GM18873 (cell line): ENCODE data around the gene STPG4.

Experiments
- ATAC-seq: cut with Tn5 transposase; IDR thresholded peaks from one replicate; pipeline ENCODE4 v1.9.1; 2021; ENCODE audit warnings: mild to moderate bottlenecking, moderate library complexity, moderate number of reproducible peaks; ENCODE audit not compliant: unreplicated experiment, low FRiP score

Gene STPG4

DNA sequence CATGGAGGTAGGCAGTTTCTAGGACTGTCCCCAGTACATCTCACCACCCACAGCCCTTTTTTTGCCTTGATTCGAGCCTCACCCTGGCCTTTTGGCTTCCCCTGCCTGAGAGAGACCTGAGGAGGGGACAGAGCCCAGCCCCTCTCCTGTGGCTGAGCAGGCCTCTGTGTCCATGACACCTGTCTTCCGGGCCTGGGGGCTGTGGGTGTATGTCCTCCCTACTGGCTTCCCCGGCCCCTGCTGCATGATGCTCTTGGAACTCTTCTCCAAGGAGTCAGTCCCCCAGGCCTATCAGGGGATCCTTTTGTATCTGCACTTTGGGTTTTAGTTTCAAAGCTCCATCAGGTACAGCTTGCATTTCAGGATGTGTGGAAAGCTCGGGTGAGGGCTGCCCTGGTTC is 80.4 kb downstream of the STPG4 start:
- no peak for ATAC-seq

DNA sequence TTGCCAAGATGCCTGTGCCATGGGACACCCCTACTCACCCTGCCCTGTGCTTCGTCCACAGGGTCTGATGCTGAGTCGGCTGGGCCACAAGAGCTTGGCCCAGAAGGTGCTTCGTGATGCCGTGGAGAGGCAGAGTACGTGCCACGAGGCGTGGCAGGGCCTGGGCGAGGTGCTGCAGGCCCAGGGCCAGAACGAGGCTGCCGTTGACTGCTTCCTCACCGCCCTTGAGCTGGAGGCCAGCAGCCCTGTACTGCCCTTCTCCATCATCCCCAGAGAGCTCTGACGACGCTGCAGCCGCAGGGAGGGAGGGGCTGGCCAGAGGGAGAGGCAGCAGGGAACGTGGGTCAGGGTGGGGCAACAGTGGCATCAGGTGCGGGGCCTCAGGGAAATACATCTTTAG is 81.5 kb downstream of the STPG4 start:
- no peak for ATAC-seq

- no peak for ATAC-seq
These were observed 81.9 kb downstream of the STPG4 start for GRCh38 chr2:47073217-47073616.

DNA sequence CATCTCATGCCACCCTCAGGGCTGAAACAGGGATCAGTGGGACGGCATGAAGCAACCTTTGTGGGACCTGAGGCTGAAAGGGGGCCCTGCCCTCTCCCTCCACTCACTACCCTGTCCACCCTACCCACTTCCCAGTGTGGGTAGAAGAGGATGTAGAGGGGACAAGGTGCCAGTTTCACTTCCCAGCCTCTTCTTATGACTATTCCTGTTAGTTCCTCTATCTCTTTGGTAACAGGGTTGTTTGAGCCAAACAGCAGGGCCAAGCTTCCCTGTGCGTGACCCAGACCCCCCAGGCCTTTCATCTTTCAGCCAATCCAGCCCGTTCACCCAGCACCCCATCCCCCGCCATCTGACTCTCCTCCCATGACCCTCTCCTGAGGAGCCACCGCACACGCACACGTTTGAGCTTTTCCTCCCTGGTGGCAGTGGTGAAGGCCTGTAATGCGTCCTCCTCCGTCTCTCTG is 82.3 kb downstream of the STPG4 start:
- ATAC-seq = no peak

- ATAC-seq = no peak
These were observed 83.0 kb downstream of the STPG4 start for GRCh38 chr2:47072018-47072691.

DNA sequence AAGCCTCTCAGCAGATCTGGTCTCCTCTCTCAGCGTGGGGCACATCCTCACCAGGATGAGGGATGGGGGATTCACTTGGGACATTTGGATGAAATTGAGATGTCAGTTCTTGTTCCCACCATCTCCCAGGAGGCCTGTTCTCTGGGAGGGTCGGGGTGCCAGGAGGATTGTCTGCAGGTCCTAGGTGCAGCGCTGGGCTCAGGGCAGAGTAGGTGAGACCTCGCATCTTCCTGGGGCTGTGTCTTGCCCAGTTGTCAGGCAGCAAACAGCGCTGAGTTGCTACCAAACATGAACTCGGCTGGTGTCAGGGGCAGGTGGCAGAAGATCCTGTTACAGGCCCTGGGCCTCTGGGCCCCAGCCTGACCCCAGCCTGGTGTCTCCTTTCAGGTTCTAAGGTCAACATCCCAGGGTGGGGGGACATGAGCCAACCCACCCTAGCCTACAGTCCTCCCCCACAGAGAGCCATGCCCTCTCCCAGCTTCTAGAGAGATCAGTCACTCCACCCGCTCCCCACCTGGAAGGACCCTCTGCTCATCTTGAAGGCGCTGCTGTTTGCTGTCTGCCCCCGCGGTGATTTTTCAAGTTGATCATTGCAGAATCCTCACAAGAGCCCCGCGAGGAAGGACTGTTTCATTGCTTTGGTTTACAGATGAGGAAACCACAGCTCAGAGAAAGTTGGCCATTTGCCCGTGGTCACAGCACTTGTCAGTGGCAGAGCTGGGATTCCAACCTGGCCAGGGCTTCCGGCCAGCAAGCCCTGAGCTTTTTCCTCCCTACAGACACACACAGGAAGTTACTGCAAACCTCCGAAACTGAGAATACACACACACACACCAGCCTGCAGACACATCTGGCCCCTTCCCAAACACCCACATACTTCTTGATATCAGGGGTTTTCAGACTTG is 83.9 kb downstream of the STPG4 start:
- ATAC-seq = peak; percentile 63

DNA sequence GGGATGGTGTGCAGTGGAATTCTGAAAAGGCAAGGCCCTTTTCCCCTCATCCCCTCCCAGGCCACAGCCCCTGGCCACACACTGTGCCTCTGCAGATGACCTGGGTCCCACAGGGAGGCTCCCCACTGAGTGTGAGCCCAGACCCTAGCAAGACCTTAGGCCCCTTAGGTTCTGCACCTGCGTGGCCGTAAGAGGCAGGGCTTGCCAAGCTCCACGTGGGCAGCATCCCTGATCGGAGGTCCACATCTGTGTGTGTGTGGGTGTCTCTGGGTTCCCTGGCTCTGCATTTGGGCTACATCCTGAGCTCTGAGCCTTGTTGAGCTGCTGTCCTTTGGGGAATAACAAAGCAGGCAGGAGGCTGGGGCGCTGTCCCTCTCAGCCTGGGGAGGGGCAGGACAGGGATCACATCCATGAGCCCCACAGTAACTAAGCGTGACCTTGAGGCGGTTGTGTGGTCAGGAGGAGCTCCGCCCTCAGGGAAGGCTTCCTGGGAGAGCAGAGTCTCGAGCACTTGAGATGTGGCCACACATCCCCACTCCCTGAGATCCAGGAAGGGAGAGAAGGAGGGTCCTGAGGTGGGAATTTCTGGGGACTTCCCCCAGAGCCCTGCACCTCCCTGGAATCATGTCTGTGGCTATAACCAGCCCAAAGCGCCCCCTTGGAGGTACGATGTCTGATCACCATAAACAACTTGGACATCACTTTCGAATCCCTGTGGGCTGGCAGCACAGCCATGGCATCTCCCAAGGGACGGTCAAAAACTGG is 84.8 kb downstream of the STPG4 start:
- no peak for ATAC-seq

GRCh38 chr2:47069628-47070154 is 85.4 kb downstream of the STPG4 start:
- ATAC-seq = no peak

- no peak for ATAC-seq
These were observed 86.0 kb downstream of the STPG4 start for GRCh38 chr2:47068981-47069627.

- ATAC-seq = no peak
These were observed 87.2 kb downstream of the STPG4 start for GRCh38 chr2:47067788-47068407.

DNA sequence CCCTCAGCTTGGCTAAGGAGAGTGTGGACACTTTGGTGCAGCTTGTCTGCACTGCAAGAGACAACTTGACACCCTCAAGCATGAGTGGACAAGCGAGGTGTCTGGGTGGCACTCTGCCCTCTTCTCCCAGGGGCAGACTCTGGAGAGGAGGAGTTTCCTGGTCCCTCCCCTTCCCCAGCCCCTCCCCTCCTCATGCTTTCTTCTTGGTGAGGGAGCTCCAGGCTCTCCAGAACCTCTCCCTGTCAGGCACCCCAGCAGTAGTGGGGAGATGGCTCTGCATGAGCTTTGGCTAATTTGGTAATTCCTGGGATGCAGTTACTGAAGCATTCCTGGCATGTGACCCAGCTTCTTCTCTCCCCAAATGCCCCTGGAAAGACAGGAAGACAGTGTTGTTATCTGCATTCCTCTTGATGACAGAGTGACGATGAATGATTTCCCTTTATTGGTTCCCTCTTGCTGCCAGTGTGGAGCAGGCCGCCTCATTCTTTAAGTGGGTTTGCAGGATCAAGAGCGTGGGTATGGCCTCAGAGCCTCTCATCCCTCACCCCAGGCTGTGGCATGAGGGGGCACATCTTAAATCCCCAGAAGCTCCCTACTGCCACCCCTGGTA is 89.2 kb downstream of the STPG4 start:
- no peak for ATAC-seq

DNA sequence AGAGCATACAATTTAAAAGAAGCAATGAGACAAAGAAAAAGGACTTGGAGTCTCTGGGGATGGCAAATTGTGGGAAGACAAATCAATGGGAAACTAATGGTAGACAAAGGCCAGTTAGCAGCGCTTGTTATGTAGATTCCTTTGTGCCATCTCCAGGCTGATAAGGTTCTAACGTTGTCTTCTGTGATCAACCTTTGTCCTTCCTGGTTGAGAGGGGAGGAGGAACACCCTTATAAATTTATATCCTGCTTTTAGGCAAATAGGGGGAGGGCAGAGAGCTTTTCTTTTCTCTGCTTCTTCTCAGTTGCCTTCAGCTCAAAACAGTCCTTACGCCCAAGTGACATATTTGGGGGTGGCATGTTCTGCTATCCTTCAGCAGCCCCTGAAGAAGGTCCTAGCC is 89.8 kb downstream of the STPG4 start:
- no peak for ATAC-seq

DNA sequence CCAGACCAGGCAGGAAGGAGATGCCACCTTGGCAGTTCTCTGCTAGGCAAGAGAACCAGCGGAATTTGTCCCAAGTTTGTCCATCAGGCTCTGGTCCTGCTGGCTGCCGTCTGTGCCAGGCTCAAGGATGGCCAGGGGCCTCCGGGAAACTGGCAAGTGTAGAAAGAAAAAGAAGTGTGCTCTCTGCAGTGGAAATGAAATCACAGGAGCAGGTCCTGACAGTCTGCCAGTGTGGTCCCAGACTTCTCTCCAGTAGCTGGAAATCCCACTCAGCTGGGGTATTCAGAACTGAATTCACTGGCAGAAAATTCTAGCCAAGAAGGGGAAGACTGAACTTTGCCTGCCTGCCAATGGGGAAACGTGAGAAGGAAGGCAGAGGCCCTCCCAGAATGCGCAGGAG is 91.0 kb downstream of the STPG4 start:
- no peak for ATAC-seq

DNA sequence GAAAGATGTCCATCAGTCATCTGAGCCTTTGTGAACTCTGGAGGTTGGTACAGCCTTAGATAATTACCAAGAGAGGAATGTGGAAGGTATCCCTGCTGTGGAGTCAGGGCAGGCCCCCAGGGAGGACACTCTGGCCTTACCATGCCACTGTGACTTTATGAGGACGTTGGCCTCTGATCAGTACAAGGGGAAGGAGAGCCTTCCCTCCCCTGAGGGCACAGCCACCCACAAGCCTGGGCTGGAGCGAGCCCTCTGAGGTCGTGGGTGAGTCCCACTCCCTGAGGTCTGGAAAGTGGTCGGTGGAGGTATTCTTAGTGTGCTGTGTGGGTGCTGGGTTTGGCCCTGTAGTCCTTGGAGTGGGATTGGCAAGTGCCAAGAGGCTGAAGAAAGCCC is 91.6 kb downstream of the STPG4 start:
- ATAC-seq = no peak

DNA sequence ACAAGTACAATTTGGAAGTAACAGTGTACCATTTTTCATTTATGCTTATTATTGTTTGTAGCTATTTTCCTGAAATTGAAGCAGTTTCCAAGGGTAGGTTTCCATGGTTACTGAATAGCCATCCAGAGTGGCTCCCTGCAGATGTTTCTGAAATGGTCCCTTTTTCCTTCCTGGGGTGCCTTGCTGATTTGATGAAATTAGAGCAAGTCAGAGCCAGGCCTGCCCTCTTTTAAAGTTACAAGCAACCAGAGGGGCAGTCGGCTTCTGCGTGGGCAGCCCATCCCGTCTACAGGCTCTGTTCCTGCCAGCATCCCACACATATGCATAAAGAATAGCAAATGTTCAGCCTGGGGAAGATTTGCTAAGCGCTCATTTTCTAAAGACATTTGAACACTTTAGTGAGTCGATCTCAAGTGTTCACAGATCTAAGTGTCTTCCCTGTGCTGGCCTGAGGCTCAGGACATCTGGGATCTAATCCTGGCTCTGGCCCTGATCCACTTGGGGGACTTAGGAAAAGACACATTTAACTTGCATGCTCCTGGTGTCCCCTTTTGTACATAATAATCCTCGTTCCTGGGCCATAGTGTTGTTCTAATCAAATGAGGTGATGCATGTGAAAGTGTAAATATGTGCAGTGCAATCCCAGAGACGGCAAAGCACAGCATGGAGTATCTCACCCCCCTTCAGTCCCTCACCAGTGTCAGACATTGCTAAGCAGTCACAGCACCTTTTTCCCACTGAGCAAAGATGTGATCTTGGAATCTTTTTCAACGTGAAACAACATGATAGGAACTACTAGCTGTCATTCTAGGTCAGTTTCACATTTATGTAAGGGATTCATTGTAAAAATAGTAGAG is 92.2 kb downstream of the STPG4 start:
- no peak for ATAC-seq

GRCh38 chr2:47061944-47062678 is 93.0 kb downstream of the STPG4 start:
- ATAC-seq = no peak

DNA sequence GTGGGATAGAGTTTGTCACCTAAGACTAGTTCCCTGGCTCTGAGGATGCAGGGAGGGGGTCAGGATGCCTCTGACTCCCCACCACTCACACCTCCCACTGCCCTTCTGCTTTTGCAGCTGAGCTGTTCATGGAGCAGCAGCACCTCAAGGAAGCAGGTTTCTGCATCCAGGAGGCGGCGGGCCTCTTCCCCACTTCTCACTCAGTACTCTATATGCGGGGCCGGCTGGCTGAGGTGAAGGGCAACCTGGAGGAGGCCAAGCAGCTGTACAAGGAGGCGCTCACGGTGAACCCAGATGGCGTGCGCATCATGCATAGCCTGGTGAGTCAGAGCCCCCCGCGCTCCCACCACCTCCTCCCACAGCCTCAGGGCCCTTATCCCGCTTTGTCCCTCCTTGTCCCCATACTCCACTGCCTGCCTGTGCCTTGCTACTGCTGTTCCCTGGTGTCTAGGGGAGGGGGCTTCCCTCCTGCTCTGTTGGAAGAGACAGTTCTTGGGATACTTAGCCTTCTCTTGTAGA is 94.4 kb downstream of the STPG4 start:
- no peak for ATAC-seq
